Measurements from ENCODE around the gene NUDT5. TPM values are rescaled to one million over a fixed set of nuclear protein-coding genes. Genes with fewer than 3 reads are reported as not detected.
"Not testable (repeated sequence)": the region's sequence is repeated elsewhere in the genome, so short reads cannot be mapped to it uniquely, and the experiment has no call there.

The NUDT5 gene
- total RNA-seq, 1 experiment from 2014 or later, result 117 TPM

DNA sequence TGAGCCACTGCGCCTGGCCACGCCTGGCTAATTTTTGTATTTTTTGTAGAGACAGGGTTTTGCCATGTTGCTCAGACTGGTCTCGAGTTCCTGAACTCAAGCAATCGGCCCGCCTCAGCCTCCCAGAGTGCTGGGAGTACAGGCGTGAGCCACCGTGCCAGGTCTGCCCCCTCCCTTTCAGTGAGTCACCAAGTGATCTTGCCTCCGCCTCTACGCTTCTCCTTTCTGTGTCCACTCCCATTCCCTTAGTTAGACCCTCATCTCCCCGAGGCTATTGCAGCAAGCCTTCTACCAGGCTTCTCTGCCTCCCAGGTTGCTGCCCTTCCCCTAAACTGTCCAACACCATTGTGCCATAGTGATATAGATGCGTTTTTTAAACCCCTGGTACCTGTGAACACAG, 33.2 kb upstream of the NUDT5 start:
- WGBS (ENCODE audit: extremely low coverage, insufficient read length, low lambda C conversion rate), result no CpG with 5 or more reads among the region's 11 CpGs
- Histone ChIP-seq H4K20me1 (ENCODE audit: control insufficient read depth, insufficient read depth, insufficient read length) (no peaks in the 10 kb centered on the region), H3K27me3 (ENCODE audit: insufficient read depth, low read length) (no peaks in the 10 kb centered on the region), H3K23ac (ENCODE audit: insufficient read length, low read depth, low read length) (no peak overlapping the region), H2BK12ac (ENCODE audit: insufficient read length, low read depth, low read length) (no peak overlapping the region), H3T11ph (ENCODE audit: low read length) (no peak overlapping the region), H2AK5ac (ENCODE audit: insufficient read length, low read length) (no peak overlapping the region), H2BK120ac (ENCODE audit: low read depth, low read length, poor library complexity, severe bottlenecking) (no peak overlapping the region), H3K4ac (ENCODE audit: low read depth, low read length) (no peak overlapping the region), H4K8ac (replicated peaks; ENCODE audit: insufficient read length, low read depth, low read length) (no peak overlapping the region), H3K79me2 (ENCODE audit: insufficient read depth, low read length) (no peaks in the 10 kb centered on the region), H4K5ac (ENCODE audit: insufficient read length, low read depth, low read length) (no peak overlapping the region), H2BK5ac (ENCODE audit: insufficient read length, low read length) (no peak overlapping the region), H4K91ac (ENCODE audit: insufficient read length, low read depth, low read length) (no peak overlapping the region), H3K18ac (ENCODE audit: insufficient read length, low read depth, low read length) (no peak overlapping the region), H3K4me2 (ENCODE audit: insufficient read depth, insufficient read length, low read length) (no peak overlapping the region), H3K9ac (ENCODE audit: extremely low read depth, insufficient read length, low read length) (no peak overlapping the region), H3K79me1 (ENCODE audit: insufficient read depth, low read depth, low read length, poor library complexity, severe bottlenecking) (peaks cover 3% of the 10 kb centered on the region), H3K56ac (ENCODE audit: insufficient read length, low read depth, low read length) (no peak overlapping the region), H2BK15ac (ENCODE audit: low read depth, low read length) (no peak overlapping the region), H2BK20ac (ENCODE audit: low read depth, low read length, poor library complexity, severe bottlenecking) (no peak overlapping the region), H3K23me2 (ENCODE audit: insufficient read length, low read depth, low read length, poor library complexity, severe bottlenecking) (no peaks in the 10 kb centered on the region), H3K4me1 (ENCODE audit: insufficient read depth, low read length) (no peaks in the 10 kb centered on the region), H2AFZ (ENCODE audit: low read length) (no peak overlapping the region), H3K9me3 (ENCODE audit: control insufficient read depth, low read depth, low read length) (no peaks in the 10 kb centered on the region), H3K14ac (ENCODE audit: insufficient read depth, low read length) (no peak overlapping the region), H3K27ac (ENCODE audit: insufficient read length, low read depth, low read length) (no peak overlapping the region)
- Mint-ChIP-seq H3K4me3 (no peak overlapping the region), H3K9me3 (peaks cover 14 to 15% of the 10 kb centered on the region in 2 experiments), H3K27ac (no peak overlapping the region), H3K36me3 (ENCODE audit: insufficient read depth in 1 of 3, low read depth in 3 of 3) (peaks cover 45 to 81% (median 68%) of the 10 kb centered on the region in 3 experiments), H3K27me3 (ENCODE audit: low read depth) (no peaks in the 10 kb centered on the region), H3K4me1 (peaks cover 0 to 5% of the 10 kb centered on the region in 2 experiments; a peak in 1 of 4 replicates)
- no peak for DNase-seq
- TF ChIP-seq, protein P1, sequence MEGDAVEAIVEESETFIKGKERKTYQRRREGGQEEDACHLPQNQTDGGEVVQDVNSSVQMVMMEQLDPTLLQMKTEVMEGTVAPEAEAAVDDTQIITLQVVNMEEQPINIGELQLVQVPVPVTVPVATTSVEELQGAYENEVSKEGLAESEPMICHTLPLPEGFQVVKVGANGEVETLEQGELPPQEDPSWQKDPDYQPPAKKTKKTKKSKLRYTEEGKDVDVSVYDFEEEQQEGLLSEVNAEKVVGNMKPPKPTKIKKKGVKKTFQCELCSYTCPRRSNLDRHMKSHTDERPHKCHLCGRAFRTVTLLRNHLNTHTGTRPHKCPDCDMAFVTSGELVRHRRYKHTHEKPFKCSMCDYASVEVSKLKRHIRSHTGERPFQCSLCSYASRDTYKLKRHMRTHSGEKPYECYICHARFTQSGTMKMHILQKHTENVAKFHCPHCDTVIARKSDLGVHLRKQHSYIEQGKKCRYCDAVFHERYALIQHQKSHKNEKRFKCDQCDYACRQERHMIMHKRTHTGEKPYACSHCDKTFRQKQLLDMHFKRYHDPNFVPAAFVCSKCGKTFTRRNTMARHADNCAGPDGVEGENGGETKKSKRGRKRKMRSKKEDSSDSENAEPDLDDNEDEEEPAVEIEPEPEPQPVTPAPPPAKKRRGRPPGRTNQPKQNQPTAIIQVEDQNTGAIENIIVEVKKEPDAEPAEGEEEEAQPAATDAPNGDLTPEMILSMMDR (conservative IDR thresholded peaks at IDR 0.05), result no peak

DNA sequence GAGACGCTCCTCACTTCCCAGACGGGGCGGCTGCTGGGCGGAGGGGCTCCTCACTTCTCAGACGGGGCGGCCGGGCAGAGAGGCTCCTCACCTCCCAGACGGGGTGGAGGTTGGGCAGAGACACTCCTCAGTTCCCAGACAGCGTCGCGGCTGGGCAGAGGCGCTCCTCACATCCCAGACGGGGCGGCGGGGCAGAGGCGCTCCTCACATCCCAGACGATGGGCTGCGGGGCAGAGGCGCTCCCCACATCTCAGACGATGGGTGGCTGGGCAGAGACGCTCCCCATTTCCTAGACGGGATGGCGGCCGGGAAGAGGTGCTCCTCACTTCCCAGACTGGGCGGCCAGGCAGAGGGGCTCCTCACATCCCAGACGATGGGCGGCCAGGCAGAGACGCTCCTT, 30.7 kb upstream of the NUDT5 start:
- not testable (repeated sequence) for H3K9ac ChIP-seq (ENCODE audit: extremely low read depth, insufficient read length, low read length); H3K4me1 ChIP-seq (ENCODE audit: insufficient read depth, low read length); H4K91ac ChIP-seq (ENCODE audit: insufficient read length, low read depth, low read length); H3K9me3 ChIP-seq (ENCODE audit: control insufficient read depth, low read depth, low read length); H3K56ac ChIP-seq (ENCODE audit: insufficient read length, low read depth, low read length); H3K79me2 ChIP-seq (ENCODE audit: insufficient read depth, low read length); H3K4me1 Mint-ChIP-seq; H3K27ac Mint-ChIP-seq; H2BK15ac ChIP-seq (ENCODE audit: low read depth, low read length); H3K4me2 ChIP-seq (ENCODE audit: insufficient read depth, insufficient read length, low read length); H3K4me3 Mint-ChIP-seq; H2BK5ac ChIP-seq (ENCODE audit: insufficient read length, low read length); H2BK20ac ChIP-seq (ENCODE audit: low read depth, low read length, poor library complexity, severe bottlenecking); H3K23me2 ChIP-seq (ENCODE audit: insufficient read length, low read depth, low read length, poor library complexity, severe bottlenecking); H2AFZ ChIP-seq (ENCODE audit: low read length); H3K23ac ChIP-seq (ENCODE audit: insufficient read length, low read depth, low read length); H4K5ac ChIP-seq (ENCODE audit: insufficient read length, low read depth, low read length); H3T11ph ChIP-seq (ENCODE audit: low read length); H3K4ac ChIP-seq (ENCODE audit: low read depth, low read length); H3K79me1 ChIP-seq (ENCODE audit: insufficient read depth, low read depth, low read length, poor library complexity, severe bottlenecking); H2BK120ac ChIP-seq (ENCODE audit: low read depth, low read length, poor library complexity, severe bottlenecking); H3K27me3 Mint-ChIP-seq (ENCODE audit: low read depth); H4K8ac ChIP-seq (replicated peaks; ENCODE audit: insufficient read length, low read depth, low read length); H2AK5ac ChIP-seq (ENCODE audit: insufficient read length, low read length); H2BK12ac ChIP-seq (ENCODE audit: insufficient read length, low read depth, low read length); H3K14ac ChIP-seq (ENCODE audit: insufficient read depth, low read length); H3K18ac ChIP-seq (ENCODE audit: insufficient read length, low read depth, low read length); DNase-seq; H3K27me3 ChIP-seq (ENCODE audit: insufficient read depth, low read length); H4K20me1 ChIP-seq (ENCODE audit: control insufficient read depth, insufficient read depth, insufficient read length); H3K27ac ChIP-seq (ENCODE audit: insufficient read length, low read depth, low read length)
- Mint-ChIP-seq H3K36me3 (ENCODE audit: insufficient read depth in 1 of 3, low read depth in 3 of 3) (peaks cover 54 to 84% (median 73%) of the 10 kb centered on the region in 3 experiments), H3K9me3 (peaks cover 14 to 15% of the 10 kb centered on the region in 2 experiments)
- no CpG with 5 or more reads among the region's 28 CpGs for WGBS (ENCODE audit: extremely low coverage, insufficient read length, low lambda C conversion rate)

All from H9 (cell line).